Stimulated activated CD4-positive, alpha-beta T cell treated with anti-CD3 and anti-CD28 coated beads, TNF-alpha, amount 100 ng/mL, for 1 hour (primary cell): ENCODE data around the gene IRF7.

Source experiments
- DNase-seq, 3 donors: peaks; one replicate each; pipeline ENCODE4 v3.0.0-alpha.2; 2020; ENCODE audit warnings: low read depth in 3 of 3, low spot score in 1 of 3

The IRF7 gene

GRCh38 chr11:621838-622237 lies 6.1 kb upstream of the IRF7 start:
- DNase-seq, result no peak

- no peak for DNase-seq
Measured at GRCh38 chr11:620935-621814, 5.4 kb upstream of the IRF7 start.

GRCh38 chr11:620201-620600 lies 4.5 kb upstream of the IRF7 start:
- DNase-seq, result no peak

GRCh38 chr11:619628-620050 lies 3.9 kb upstream of the IRF7 start:
- DNase-seq, result no peak

- DNase-seq, result no peak
Measured at GRCh38 chr11:618856-619627, 3.3 kb upstream of the IRF7 start.

- DNase-seq, result no peak
Measured at GRCh38 chr11:617912-618682, 2.3 kb upstream of the IRF7 start.

- DNase-seq, result no peak
Measured at GRCh38 chr11:617199-617911, 1.6 kb upstream of the IRF7 start.

GRCh38 chr11:616320-617198 lies 809 bp upstream of the IRF7 start:
- DNase-seq, result no peak

- DNase-seq, result no peak
Measured at GRCh38 chr11:614623-615503, 887 bp downstream of the IRF7 start.

GRCh38 chr11:614021-614622 lies 1.6 kb downstream of the IRF7 start:
- DNase-seq, result no peak

GRCh38 chr11:613369-613968 lies 2.3 kb downstream of the IRF7 start:
- DNase-seq, result peak; percentile 50 to 71 (median 70)

- no peak for DNase-seq
Measured at GRCh38 chr11:612961-613300, 2.8 kb downstream of the IRF7 start.

GRCh38 chr11:612201-612960 lies 3.4 kb downstream of the IRF7 start:
- DNase-seq, result no peak

- DNase-seq, result no peak
Measured at GRCh38 chr11:611001-611996, 4.5 kb downstream of the IRF7 start.

GRCh38 chr11:610146-610801 lies 5.5 kb downstream of the IRF7 start:
- DNase-seq, result no peak

GRCh38 chr11:609341-609811 lies 6.4 kb downstream of the IRF7 start:
- DNase-seq, result no peak
